Stromal cell of bone marrow (primary cell): ENCODE measurements around the gene STK38.

Source experiments
- DNase-seq: peaks from one replicate; pipeline ENCODE4 v3.0.0-alpha.2; 2012; ENCODE audit warnings: low read depth

The STK38 gene

DNA sequence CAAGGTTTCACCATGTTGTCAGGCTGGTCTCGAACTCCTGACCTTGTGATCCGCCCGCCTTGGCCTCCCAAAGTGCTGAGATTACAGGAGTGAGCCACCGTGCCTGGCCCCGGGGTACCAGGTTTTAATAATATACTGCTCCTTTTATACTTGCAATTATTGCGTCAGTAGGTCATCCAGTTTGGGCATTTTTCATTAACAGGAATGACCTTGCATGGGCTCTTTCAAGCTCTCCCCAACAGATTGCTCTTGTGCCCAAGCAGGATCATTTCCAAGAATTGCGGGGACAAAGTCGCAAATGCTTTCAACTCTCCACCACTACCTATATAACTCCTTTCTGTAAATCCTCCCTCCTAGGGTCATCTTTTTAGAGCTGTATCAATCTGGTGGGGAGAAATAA lies 23.8 kb downstream of the STK38 start:
- DNase-seq, result no peak

DNA sequence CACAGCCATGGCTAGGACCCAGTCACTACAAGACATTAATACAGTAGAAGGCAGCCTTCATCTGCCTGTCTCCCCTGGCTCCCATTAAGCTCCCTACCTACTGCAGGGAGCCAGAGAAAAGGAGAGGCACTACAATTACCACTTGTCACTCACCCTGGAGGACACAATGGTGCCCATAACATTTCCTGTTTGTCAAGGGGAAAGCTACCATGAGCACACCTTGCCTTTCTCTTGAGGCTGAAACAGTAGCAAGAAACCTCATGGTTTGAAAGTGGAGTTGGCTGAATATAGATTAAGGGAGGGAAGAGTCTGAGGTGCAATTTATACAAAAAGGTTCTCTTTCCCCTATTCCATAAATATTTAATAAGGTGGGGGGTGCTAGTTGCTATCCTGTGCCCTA lies 27.9 kb downstream of the STK38 start:
- DNase-seq, result no peak

GRCh38 chr6:36517408-36517807 lies 29.9 kb downstream of the STK38 start:
- DNase-seq, result no peak

DNA sequence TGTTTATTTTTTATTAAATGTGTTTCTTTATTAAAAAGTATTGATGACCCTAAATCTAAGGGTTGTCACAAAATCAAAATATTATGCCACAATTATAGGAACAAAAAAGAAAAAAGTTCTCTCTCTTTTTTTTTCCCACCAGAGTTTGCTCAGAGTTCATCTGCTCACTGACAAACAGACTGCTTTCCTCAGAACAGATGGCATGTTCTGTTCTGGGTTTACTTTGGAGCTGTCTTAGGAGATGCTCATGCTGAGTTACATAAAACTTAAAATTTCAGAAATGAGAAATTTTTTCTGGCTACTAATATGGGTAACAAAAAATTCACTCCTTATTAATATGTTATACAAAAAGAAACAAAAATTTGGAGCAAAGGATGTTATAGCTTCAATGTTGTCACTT lies 30.3 kb downstream of the STK38 start:
- DNase-seq, result no peak

GRCh38 chr6:36516559-36516958 lies 30.7 kb downstream of the STK38 start:
- DNase-seq, result no peak

DNA sequence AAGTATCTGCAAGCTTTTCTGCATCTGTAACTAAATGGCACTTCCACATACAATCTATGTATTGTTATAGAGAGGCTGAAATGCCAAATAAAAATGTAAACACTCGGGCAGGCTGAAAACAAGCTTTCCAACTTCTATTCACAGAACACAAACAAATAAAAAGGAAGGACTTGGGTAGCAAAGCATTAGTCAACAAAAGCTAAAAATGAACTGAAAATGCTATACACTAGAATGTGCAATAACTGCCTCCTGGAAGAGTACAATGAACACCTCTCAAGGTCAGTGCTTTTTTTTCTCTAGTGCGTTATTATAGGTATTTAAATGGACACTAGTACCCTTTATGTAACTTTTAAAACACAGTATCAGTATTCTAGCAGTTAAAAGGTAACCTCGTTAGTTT lies 31.4 kb downstream of the STK38 start:
- DNase-seq, result no peak

DNA sequence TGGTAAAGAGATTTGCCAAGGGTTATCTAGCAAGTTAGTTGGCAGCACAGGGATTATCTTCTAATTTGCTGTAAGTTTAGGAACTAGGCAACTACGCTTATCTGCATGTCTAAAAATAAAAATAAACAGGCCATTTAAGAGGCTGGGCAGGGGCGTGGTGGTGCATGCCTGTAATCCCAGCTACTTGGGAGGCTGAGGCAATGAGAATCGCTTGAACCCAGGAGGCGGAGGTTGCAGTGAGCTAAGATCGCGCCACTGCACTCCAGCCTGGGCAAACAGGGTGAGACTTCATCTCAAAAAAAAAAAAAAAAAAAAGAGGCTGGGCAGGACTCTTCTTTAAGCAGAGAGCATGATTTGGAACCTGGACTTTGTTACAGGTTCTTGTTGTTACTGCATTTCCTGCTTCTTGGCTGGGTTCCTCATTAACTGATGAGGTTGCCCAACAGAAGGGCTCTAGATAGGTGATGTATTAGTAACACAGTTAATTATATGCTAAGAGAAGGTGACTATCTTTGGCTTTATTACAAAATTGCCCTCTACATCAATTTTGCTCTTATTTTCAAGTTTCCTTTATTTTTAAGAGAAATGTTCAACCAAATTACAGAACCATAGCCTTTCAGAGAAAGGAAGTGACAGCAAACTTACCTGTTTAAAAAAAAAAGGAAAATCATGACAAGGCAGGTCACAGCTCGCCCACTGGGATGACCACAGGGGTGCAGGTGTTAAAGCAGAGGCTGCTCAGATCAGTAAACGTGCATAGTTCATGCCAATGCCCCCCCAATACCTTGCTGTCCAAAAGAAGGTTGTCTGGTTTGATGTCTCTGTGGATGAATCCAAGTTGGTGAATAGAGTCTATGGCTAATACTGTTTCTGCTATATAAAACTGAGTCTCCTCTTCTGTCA lies 32.5 kb downstream of the STK38 start:
- DNase-seq, result no peak

DNA sequence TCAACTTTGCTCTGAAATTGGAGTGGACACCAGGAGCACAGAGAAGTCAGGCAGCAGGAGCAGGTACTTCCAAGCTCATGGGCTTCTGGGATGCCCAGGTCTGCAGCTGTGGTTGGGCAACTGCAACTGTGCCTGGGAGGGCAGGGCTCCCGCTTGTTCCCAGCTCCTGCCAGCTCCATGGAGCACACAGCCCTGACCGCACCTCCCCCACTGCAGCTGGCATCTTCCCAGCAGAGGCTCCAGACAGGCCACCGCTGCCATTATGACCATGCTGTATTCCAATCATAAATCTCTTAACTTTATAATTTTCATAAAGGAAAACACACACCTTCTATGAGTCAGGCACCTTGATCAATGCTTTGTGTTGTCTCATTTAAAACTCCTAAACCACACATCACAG lies 36.9 kb downstream of the STK38 start:
- DNase-seq, result no peak

DNA sequence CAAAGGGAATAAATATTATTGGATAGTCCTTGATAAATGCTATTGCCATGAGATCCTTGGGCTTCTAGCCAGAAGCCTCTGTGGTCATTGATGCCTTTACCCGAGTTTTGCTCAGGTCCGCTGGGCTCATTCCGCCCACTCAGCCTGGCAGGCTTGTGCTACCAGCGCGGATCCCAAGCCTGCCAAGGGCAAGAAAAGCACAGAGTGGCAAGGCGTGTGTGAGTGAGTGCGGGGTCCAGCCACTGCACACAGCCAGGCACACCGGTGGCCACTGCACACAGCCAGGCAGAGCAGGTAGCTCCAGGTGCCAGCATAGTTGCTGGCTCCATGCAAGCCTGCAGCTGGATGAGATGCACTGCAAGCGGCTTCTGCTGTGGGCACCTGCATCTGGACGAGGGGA lies 38.7 kb downstream of the STK38 start:
- DNase-seq, result no peak

DNA sequence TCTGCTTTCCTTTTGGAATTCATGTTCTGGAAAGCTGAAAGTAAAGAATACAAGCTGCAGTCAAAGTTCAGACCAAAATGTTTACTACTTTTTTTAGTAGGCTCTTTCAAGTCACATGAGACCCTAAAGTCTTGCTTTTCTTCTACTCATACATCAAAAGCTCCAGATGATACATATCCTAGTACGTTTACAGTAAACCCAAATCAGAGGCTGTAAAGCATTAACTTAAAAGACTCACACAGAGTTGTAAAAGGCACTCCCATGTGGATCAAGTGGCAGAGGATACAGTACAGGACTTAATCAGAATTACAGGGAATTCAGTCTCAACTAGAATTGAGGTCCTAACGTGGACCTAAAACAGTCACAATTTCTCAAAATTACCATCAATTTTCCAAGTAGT lies 40.7 kb downstream of the STK38 start:
- no peak for DNase-seq

GRCh38 chr6:36505744-36506534 lies 41.3 kb downstream of the STK38 start:
- DNase-seq, result no peak

GRCh38 chr6:36504982-36505381 lies 42.3 kb downstream of the STK38 start:
- peak; percentile 62 for DNase-seq

DNA sequence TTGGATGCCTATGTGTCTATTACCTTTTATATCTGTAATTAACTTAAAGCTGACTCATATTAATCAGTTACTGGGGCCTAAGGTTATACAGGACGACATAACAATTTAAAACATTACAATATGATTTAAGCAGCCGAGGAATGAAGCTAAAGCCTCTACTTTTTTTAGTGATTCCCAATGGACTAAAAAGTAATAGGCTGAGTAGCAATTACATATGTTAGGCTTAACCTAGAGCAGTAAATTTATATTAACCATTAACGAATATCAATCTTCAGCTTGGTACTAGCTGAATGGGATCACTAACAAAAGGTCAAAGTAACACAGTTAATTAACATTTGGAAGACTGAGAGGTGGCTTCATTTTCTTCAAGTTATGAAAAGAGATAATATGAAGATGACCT lies 43.1 kb downstream of the STK38 start:
- DNase-seq, result no peak

DNA sequence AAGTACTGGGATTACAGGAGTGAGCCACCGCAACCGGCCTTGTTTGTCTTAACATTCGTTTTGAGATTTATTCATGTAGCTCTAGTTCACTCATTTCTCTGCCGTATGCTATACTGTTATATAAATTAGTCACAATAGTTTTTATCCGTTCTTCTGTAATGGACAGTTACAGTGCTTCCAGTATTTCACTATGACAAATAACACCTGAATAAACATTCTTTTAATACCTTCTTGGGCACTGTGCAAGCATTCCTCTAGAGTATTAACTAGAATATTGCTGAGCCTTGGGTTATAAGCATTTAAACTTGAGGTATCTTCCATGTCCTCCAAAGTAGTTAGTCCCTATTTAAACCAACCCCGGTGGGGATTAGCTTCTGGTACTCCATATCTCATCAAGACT lies 45.6 kb downstream of the STK38 start:
- no peak for DNase-seq

DNA sequence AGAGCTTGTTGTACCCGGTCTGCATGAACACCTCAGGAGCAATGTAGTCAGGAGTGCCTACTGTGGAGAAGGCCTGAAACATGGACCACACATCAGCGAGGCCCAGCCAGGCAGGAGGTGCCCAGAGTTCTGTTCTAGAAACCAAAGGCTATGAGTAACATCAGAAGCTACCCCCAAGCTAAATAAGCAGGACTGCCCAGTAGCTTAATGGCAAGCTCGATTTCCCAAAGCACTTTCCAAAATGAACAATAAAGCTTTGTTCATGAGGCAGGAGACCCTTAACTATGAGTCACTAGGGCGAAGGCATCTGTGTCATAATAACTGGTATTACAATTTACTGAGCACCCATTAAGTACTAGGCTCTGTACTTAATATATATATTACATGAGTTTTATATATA lies 47.4 kb downstream of the STK38 start:
- DNase-seq, result no peak

GRCh38 chr6:36495086-36495485 lies 52.2 kb downstream of the STK38 start:
- DNase-seq, result no peak

DNA sequence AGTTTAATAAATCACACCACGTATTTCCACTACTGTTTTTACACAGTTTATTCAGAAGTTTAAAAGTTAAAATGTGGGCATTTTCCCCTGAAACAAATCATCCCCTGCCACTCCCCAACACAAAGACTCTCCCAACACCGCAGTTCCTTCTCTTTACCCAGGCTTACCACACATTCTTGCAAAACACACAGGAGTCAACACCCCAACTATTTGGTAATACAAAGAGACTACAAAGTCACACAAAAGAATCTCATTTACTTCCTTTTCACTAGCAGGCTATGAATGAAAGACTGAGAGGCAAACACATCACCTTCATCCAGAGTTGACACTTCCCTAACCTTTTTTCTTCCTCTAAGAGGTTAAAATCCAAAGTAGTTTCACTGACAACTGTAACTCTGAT lies 53.4 kb downstream of the STK38 start:
- DNase-seq, result no peak

- no peak for DNase-seq
Observed at GRCh38 chr6:36493319-36493718, 54.0 kb downstream of the STK38 start.

DNA sequence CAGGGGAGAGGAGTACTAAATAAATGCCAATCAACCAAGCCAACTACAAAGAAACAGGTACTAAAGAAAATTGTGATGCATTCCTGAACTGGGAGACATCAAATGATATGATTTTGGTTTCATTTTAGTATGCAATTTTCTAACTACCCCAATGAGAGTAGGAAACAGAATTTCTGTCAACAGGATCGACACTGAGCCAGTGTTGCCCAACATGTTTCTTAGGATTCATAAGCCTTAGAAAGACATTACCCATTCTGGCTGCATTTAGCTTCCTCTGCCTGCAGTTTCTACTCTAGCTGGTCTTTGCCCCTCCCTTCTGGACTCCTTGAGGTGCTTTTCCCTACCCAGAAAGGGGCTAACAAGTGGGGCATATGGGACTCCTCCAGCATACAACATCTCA lies 54.7 kb downstream of the STK38 start:
- no peak for DNase-seq

GRCh38 chr6:36492092-36492491 lies 55.2 kb downstream of the STK38 start:
- DNase-seq, result no peak

- no peak for DNase-seq
Observed at GRCh38 chr6:36491378-36491965, 55.8 kb downstream of the STK38 start.

- no peak for DNase-seq
Observed at GRCh38 chr6:36489426-36489825, 57.9 kb downstream of the STK38 start.

DNA sequence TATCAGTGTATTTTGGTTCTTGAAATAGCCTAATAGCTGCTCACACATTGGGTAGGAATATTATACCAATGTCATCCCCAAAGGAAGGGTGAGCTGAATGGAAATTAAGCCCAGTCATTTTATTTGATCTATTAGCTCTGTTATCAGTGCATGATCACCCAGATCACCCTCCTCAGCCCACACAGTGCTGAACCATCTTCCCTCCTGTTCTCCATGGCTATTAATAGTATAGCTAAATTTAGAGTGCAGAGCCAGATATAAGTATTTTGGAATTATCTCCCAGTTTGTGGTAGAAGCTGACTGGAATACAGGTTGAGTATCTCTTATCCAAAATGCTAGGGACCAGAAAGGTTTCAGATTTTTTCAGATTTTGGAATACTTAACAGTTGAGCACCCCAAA lies 59.1 kb downstream of the STK38 start:
- no peak for DNase-seq
